Transverse colon (tissue), 4 donors: ENCODE results near the gene CALML3. TPM values are rescaled to one million over a fixed set of nuclear protein-coding genes. Genes with fewer than 3 reads are reported as not detected.

Source experiments
- DNase-seq: peaks from one replicate; pipeline ENCODE4 v3.0.0-alpha.2; 2019
- H3K27ac ChIP-seq, 4 donors: fragments of 200-600 bp; sonication (generic); 2 replicates each; pipeline ENCODE4 v1.5.1; 2016 to 2018; ENCODE audit warnings: inconsistent platforms in 4 of 4
- H3K27me3 ChIP-seq: fragments of 200-600 bp; sonication (generic); 2 replicates; pipeline ENCODE4 v1.5.1; 2017; ENCODE audit warnings: inconsistent platforms
- H3K36me3 ChIP-seq, 4 donors: fragments of 200-600 bp; sonication (generic); 2 replicates each; pipeline ENCODE4 v1.5.1; 2017 to 2019; ENCODE audit warnings: inconsistent platforms in 4 of 4
- H3K4me1 ChIP-seq, 4 donors: fragments of 200-600 bp; sonication (generic); 2 replicates each; pipeline ENCODE4 v1.5.1; 2017 to 2020; ENCODE audit warnings: inconsistent platforms in 4 of 4
- H3K4me3 ChIP-seq, 4 donors: fragments of 200-600 bp; sonication (generic); 1 replicate in 1 of 4; 2 replicates in 3 of 4; pipeline versions ENCODE4 v1.5.1 to v1.6.1; 2017 to 2019; ENCODE audit warnings: inconsistent platforms in 4 of 4
- H3K9me3 ChIP-seq, 2 donors: fragments of 200-600 bp; sonication (generic); 2 replicates each; pipeline ENCODE4 v1.5.1; 2017 to 2019; ENCODE audit warnings: inconsistent platforms in 2 of 2
- CTCF ChIP-seq, 5 experiments: fragments of 200-600 bp in 3 of 5; fragments of 450-650 bp in 2 of 5; sonication (generic) in 3 of 5; IDR thresholded peaks; 1 replicate in 2 of 5; 2 replicates in 3 of 5; pipeline ENCODE4 v1.5.1; 2016 to 2017; ENCODE audit warnings: antibody characterized with exemption in 5 of 5, inconsistent platforms in 3 of 5, mild to moderate bottlenecking in 2 of 5, moderate library complexity in 1 of 5
- EP300 ChIP-seq: sonication (generic); formaldehyde crosslinking; IDR thresholded peaks from one replicate; pipeline ENCODE4 v1.6.1; 2017; ENCODE audit warnings: antibody characterized with exemption, low read depth
- POLR2A ChIP-seq: fragments of 450-650 bp; IDR thresholded peaks from one replicate; pipeline ENCODE4 v1.6.1; 2016; ENCODE audit warnings: antibody characterized with exemption, mild to moderate bottlenecking, moderate library complexity
- POLR2AphosphoS5 ChIP-seq, 3 donors: sonication (generic); formaldehyde crosslinking; IDR thresholded peaks; one replicate each; pipeline ENCODE4 v1.6.1; 2016; ENCODE audit warnings: antibody characterized with exemption in 3 of 3
- WGBS, 2 donors: methylation state at CpG; one replicate each; pipeline ENCODE4 v1.1.5; 2018; ENCODE audit warnings: low coverage in 1 of 2; 5-methylcytosine and 5-hydroxymethylcytosine counted together
- in situ Hi-C, 4 donors: fragments of 200-750 bp; cut with MboI; loops; one replicate each; pipeline versions ENCODE4 v1.15.0 to v1.15.1; 2017; ENCODE audit warnings: low sequenced_read_pairs in 3 of 4, low pct_ligation_motif_present in 1 of 4, low pct_unique_long_range_greater_than_20kb in 1 of 4
- intact Hi-C: fragments of 100-400 bp; cut with DNase I; formaldehyde crosslinking; loops from one replicate; pipeline ENCODE4 v1.15.1; 2023; ENCODE audit warnings: low total_unique reads
- total RNA-seq, 4 donors: library from RNA; depleted of rRNA; stranded (reverse); fragments of >200 nt; gene quantifications; one replicate each; pipeline ENCODE4 v1.1.0, GENCODE V29; 2016

The CALML3 gene
- total RNA-seq, 4 donors from 2014 or later = not detected

- intact Hi-C loops = loop anchor here (10.0 kb wide), 1 partner anchor 1515 kb away; no protein-coding TSS in a partner anchor
Observed at GRCh38 chr10:5529702-5530411, 5.1 kb downstream of the CALML3 start.

GRCh38 chr10:5530412-5530806, 5.6 kb downstream of the CALML3 start:
- in situ Hi-C loops (no loop called here), intact Hi-C loops (no loop called here)
- DNase-seq = peak; percentile 3
- Histone ChIP-seq H3K27me3 (no peaks in the 10 kb centered on the region), H3K9me3 (no peaks in the 10 kb centered on the region), H3K4me3 (no peak overlapping the region), H3K27ac (peak overlapping the region in 2 of 4 donors; percentile 38 to 43), H3K36me3 (no peaks in the 10 kb centered on the region), H3K4me1 (peaks cover 0 to 9% (median 0%) of the 10 kb centered on the region in 4 donors)
- 92 to 93% methylated on average over 4 to 5 of the region's 5 CpGs for WGBS, 2 donors
- TF ChIP-seq EP300 (no peak), POLR2A (no peak), POLR2AphosphoS5 (IDR thresholded peaks at IDR 0.05) (no peak), CTCF (IDR thresholded peaks at IDR 0.05) (no peak)

More at GRCh38 chr10:5529702-5530411, 5.1 kb downstream of the CALML3 start:
- TF ChIP-seq EP300 = no peak
- TF ChIP-seq POLR2A = no peak
- no peak for TF ChIP-seq CTCF (IDR thresholded peaks at IDR 0.05)
- no peak for TF ChIP-seq POLR2AphosphoS5 (IDR thresholded peaks at IDR 0.05)
- WGBS, 2 donors = 60 to 79% methylated on average over 1 to 7 of the region's 7 CpGs
- Histone ChIP-seq H3K9me3 (no peaks in the 10 kb centered on the region), H3K36me3 (no peaks in the 10 kb centered on the region), H3K27ac (peak overlapping the region in 3 of 4 donors; percentile 27 to 43 (median 38)), H3K4me1 (peaks cover 0 to 9% (median 0%) of the 10 kb centered on the region in 4 donors), H3K27me3 (no peaks in the 10 kb centered on the region), H3K4me3 (no peak overlapping the region)
- in situ Hi-C loops = no loop called here
- DNase-seq = peak; percentile 5

- Histone ChIP-seq H3K4me3 (no peak overlapping the region), H3K36me3 (no peaks in the 10 kb centered on the region), H3K4me1 (peaks cover 0 to 9% (median 0%) of the 10 kb centered on the region in 4 donors), H3K27ac (no peak overlapping the region), H3K9me3 (no peaks in the 10 kb centered on the region), H3K27me3 (no peaks in the 10 kb centered on the region)
- DNase-seq = peak; percentile 2
- WGBS, 2 donors = 91 to 93% methylated on average over 3 to 16 of the region's 16 CpGs
- intact Hi-C loops = no loop called here
- in situ Hi-C loops = no loop called here
- no peak for TF ChIP-seq POLR2A
Observed at GRCh38 chr10:5530846-5531557, 6.2 kb downstream of the CALML3 start.

GRCh38 chr10:5531558-5532306, 7.0 kb downstream of the CALML3 start:
- WGBS, 2 donors = 48 to 75% methylated on average over 2 to 10 of the region's 10 CpGs
- peak; percentile 5 for DNase-seq
- TF ChIP-seq EP300 (no peak), POLR2A (no peak), CTCF (IDR thresholded peaks at IDR 0.05) (no peak), POLR2AphosphoS5 (IDR thresholded peaks at IDR 0.05) (no peak)
- Histone ChIP-seq H3K27ac (no peak overlapping the region), H3K4me1 (peaks cover 0 to 9% (median 0%) of the 10 kb centered on the region in 4 donors), H3K36me3 (no peaks in the 10 kb centered on the region), H3K4me3 (no peak overlapping the region), H3K9me3 (no peaks in the 10 kb centered on the region), H3K27me3 (no peaks in the 10 kb centered on the region)
- in situ Hi-C loops = no loop called here
- intact Hi-C loops = no loop called here
